Measurements from ENCODE around the gene AADACL3.

Gene AADACL3

GRCh38 chr1:12773438-12773837, 57.5 kb downstream of the AADACL3 start, which contains the start of gene PRAMEF12:
Gene PRAMEF12 (plus strand): TSS chr1:12773738. CDS start chr1:12774868, 1,130 bp downstream.
- DNase-seq (ENCODE audit: insufficient read length) (no peak), FAIRE-seq (no peak)
- no peak for TF ChIP-seq POLR2A (IDR thresholded peaks at IDR 0.05; ENCODE audit: low read depth, low read length)
- no peak for TF ChIP-seq TAF1 (IDR thresholded peaks at IDR 0.05; ENCODE audit: borderline replicate concordance, low read depth, low read length)
- no peak for TF ChIP-seq POLR2AphosphoS5 (IDR thresholded peaks at IDR 0.05; ENCODE audit: low read depth, low read length)

GRCh38 chr1:12774801-12775345, 59.0 kb downstream of the AADACL3 start:
- no peak for DNase-seq (ENCODE audit: insufficient read length)
- FAIRE-seq = no peak
- TF ChIP-seq TAF1 (IDR thresholded peaks at IDR 0.05; ENCODE audit: borderline replicate concordance, low read depth, low read length) (no peak), POLR2AphosphoS5 (IDR thresholded peaks at IDR 0.05; ENCODE audit: low read depth, low read length) (no peak), POLR2A (IDR thresholded peaks at IDR 0.05; ENCODE audit: low read depth, low read length) (no peak)

GRCh38 chr1:12775443-12775842, 59.5 kb downstream of the AADACL3 start:
- TF ChIP-seq POLR2A (IDR thresholded peaks at IDR 0.05; ENCODE audit: low read depth, low read length) (no peak), TAF1 (IDR thresholded peaks at IDR 0.05; ENCODE audit: borderline replicate concordance, low read depth, low read length) (no peak)
- FAIRE-seq (no peak), DNase-seq (ENCODE audit: insufficient read length) (no peak)

- TF ChIP-seq POLR2A (IDR thresholded peaks at IDR 0.05; ENCODE audit: low read depth, low read length) (no peak), TAF1 (IDR thresholded peaks at IDR 0.05; ENCODE audit: borderline replicate concordance, low read depth, low read length) (no peak), POLR2AphosphoS5 (IDR thresholded peaks at IDR 0.05; ENCODE audit: low read depth, low read length) (no peak)
- no peak for FAIRE-seq
- DNase-seq (ENCODE audit: insufficient read length) = no peak
Observed at GRCh38 chr1:12776801-12777557, 61.1 kb downstream of the AADACL3 start.
